PC-9 (cell line): ENCODE data around the gene LRRC61. TPM values are rescaled to one million over a fixed set of nuclear protein-coding genes. Genes with fewer than 3 reads are reported as not detected.

Source experiments
- BruUV-seq: library from RNA; stranded (reverse); fragments of 400-500 nt; replicated peaks from 2 replicates; lab custom pipeline; 2021; lab: Mats Ljungman, UMichigan
- CTCF ChIA-PET: fragments of 300-600 bp; sonication (Branson Sonifier 250); formaldehyde crosslinking; loops from one replicate; lab custom pipeline; 2022; ENCODE audit warnings: antibody characterized with exemption; lab: Charles Lee
- POLR2A ChIA-PET: fragments of 300-600 bp; sonication (Branson Sonifier 250); formaldehyde crosslinking; loops from one replicate; lab custom pipeline; 2022; ENCODE audit warnings: antibody characterized with exemption; ENCODE audit not compliant: unreplicated experiment; lab: Charles Lee
- DNase-seq, 2 experiments: peaks; one replicate each; pipeline versions ENCODE4 v3.0.0 to v3.0.0-alpha.2; 2015 to 2022; ENCODE audit warnings: mixed read lengths in 1 of 2
- H2AFZ ChIP-seq: fragments of 200-600 bp; sonication (generic); 2 replicates; pipeline ENCODE4 v1.8.1; 2017; ENCODE audit warnings: antibody characterized with exemption
- H3F3A ChIP-seq: fragments of 200-600 bp; sonication (generic); 2 replicates; pipeline ENCODE4 v1.8.1; 2017; ENCODE audit warnings: antibody characterized with exemption, mild to moderate bottlenecking, low read depth; ENCODE audit not compliant: insufficient read depth
- H3K27ac ChIP-seq: fragments of 200-600 bp; sonication (generic); 2 replicates; pipeline ENCODE4 v1.6.1; 2016; ENCODE audit warnings: mixed run types
- H3K27me3 ChIP-seq: fragments of 200-600 bp; sonication (generic); 2 replicates; pipeline ENCODE4 v1.6.1; 2016; ENCODE audit warnings: low read depth, mixed run types; ENCODE audit not compliant: insufficient read depth
- H3K36me3 ChIP-seq: fragments of 200-600 bp; sonication (generic); 2 replicates; pipeline ENCODE4 v1.6.1; 2016; ENCODE audit warnings: low read depth, mixed run types
- H3K4me1 ChIP-seq: fragments of 200-600 bp; sonication (generic); replicated peaks from 2 replicates; pipeline ENCODE4 v1.6.1; 2016; ENCODE audit warnings: mixed run types; ENCODE audit not compliant: insufficient read depth
- H3K4me2 ChIP-seq: fragments of 200-600 bp; sonication (generic); 2 replicates; pipeline ENCODE4 v1.6.1; 2017; ENCODE audit warnings: mixed run types
- H3K4me3 ChIP-seq: fragments of 200-600 bp; sonication (generic); 2 replicates; pipeline ENCODE4 v1.6.1; 2016; ENCODE audit warnings: mixed run types
- H3K79me2 ChIP-seq: fragments of 200-600 bp; sonication (generic); 2 replicates; pipeline ENCODE4 v1.6.1; 2017; ENCODE audit warnings: low read depth, mixed run types
- H3K9me2 ChIP-seq: fragments of 200-600 bp; sonication (generic); 2 replicates; pipeline ENCODE4 v1.8.1; 2017; ENCODE audit warnings: mild to moderate bottlenecking; ENCODE audit not compliant: insufficient read depth
- H3K9me3 ChIP-seq: fragments of 200-600 bp; sonication (generic); 2 replicates; pipeline ENCODE4 v1.8.1; 2016; ENCODE audit warnings: low read depth; ENCODE audit not compliant: insufficient read depth
- H4K20me1 ChIP-seq: fragments of 200-600 bp; sonication (generic); 2 replicates; pipeline ENCODE4 v1.8.1; 2017; ENCODE audit not compliant: insufficient read depth
- CTCF ChIP-seq: fragments of 200-600 bp; sonication (generic); conservative IDR thresholded peaks from 2 replicates; pipeline ENCODE4 v1.6.1; 2017; ENCODE audit warnings: mixed run types, antibody characterized with exemption, mild to moderate bottlenecking, moderate library complexity
- EZH2 ChIP-seq: fragments of 200-600 bp; sonication (generic); IDR thresholded peaks from 2 replicates; pipeline ENCODE4 v1.8.0; 2017; ENCODE audit warnings: antibody characterized with exemption, low read depth
- intact Hi-C: fragments of 100-400 bp; cut with micrococcal nuclease; formaldehyde crosslinking; loops from one replicate; pipeline ENCODE4 v1.10.0; 2022; ENCODE audit not compliant: unreplicated experiment
- total RNA-seq: library from RNA; stranded (reverse); gene quantifications from 2 replicates; pipeline ENCODE4 v1.2.3, GENCODE V29; 2021

LRRC61 gene
- total RNA-seq, 1 experiment from 2014 or later: 34.8 TPM

- no TSS peak for BruUV-seq
- no peak overlapping the region for H3K4me2 ChIP-seq
- H3F3A ChIP-seq: peaks cover 5% of the 10 kb centered on the region
- intact Hi-C loops: no loop called here
- peak overlapping the region; percentile 8; the same call in 1 of the 2 replicates for H2AFZ ChIP-seq
- DNase-seq: no peak
- H3K9me3 ChIP-seq: no peaks in the 10 kb centered on the region
- no peaks in the 10 kb centered on the region for H3K79me2 ChIP-seq
- no peak overlapping the region for H3K4me3 ChIP-seq
- peaks cover under 1% of the 10 kb centered on the region; the same call in 1 of the 2 replicates for H3K4me1 ChIP-seq
- H3K9me2 ChIP-seq: no peaks in the 10 kb centered on the region
- TF ChIP-seq EZH2: no peak
- TF ChIP-seq CTCF: no peak
- CTCF ChIA-PET: interaction anchor here (0.6 to 1.2 kb wide), 2 partner anchors 8 to 821 kb away, joined by 3 to 11 read pairs; no protein-coding TSS in a partner anchor
- no peaks in the 10 kb centered on the region for H3K36me3 ChIP-seq
- H3K27me3 ChIP-seq: no peaks in the 10 kb centered on the region
- no peaks in the 10 kb centered on the region for H4K20me1 ChIP-seq
- H3K27ac ChIP-seq: no peak overlapping the region
- POLR2A ChIA-PET: no interaction called here
Observed at GRCh38 chr7:150357771-150358427, 34.7 kb downstream of the LRRC61 start.

- H2AFZ ChIP-seq: no peak overlapping the region
- no peak for DNase-seq
- BruUV-seq: no TSS peak
- no peak overlapping the region for H3K4me3 ChIP-seq
- no peaks in the 10 kb centered on the region for H4K20me1 ChIP-seq
- ChIA-PET CTCF (interaction anchor here (0.6 kb wide), 1 partner anchor 821 kb away, joined by 11 read pairs; no protein-coding TSS in a partner anchor), POLR2A (no interaction called here)
- no peaks in the 10 kb centered on the region for H3K27me3 ChIP-seq
- intact Hi-C loops: no loop called here
- TF ChIP-seq CTCF: no peak
- TF ChIP-seq EZH2: no peak
- H3F3A ChIP-seq: peaks cover 5% of the 10 kb centered on the region
- H3K79me2 ChIP-seq: no peaks in the 10 kb centered on the region
- H3K4me1 ChIP-seq: peaks cover 6% of the 10 kb centered on the region
- no peaks in the 10 kb centered on the region for H3K36me3 ChIP-seq
- no peak overlapping the region for H3K4me2 ChIP-seq
- H3K27ac ChIP-seq: no peak overlapping the region
- H3K9me3 ChIP-seq: no peaks in the 10 kb centered on the region
- H3K9me2 ChIP-seq: no peaks in the 10 kb centered on the region
Observed at GRCh38 chr7:150358433-150358832, 35.3 kb downstream of the LRRC61 start.

GRCh38 chr7:150358988-150359621 is 36.0 kb downstream of the LRRC61 start:
- peaks cover 6% of the 10 kb centered on the region for H3K4me1 ChIP-seq
- H3F3A ChIP-seq: peaks cover 5% of the 10 kb centered on the region
- no peaks in the 10 kb centered on the region for H3K36me3 ChIP-seq
- ChIA-PET CTCF (no interaction called here), POLR2A (no interaction called here)
- no peak for DNase-seq
- H3K27ac ChIP-seq: no peak overlapping the region
- intact Hi-C loops: no loop called here
- no peaks in the 10 kb centered on the region for H4K20me1 ChIP-seq
- no peaks in the 10 kb centered on the region for H3K9me3 ChIP-seq
- no peak overlapping the region for H3K4me3 ChIP-seq
- no peak overlapping the region for H2AFZ ChIP-seq
- TF ChIP-seq CTCF (no peak), EZH2 (no peak)
- H3K79me2 ChIP-seq: no peaks in the 10 kb centered on the region
- no peak overlapping the region for H3K4me2 ChIP-seq
- no peaks in the 10 kb centered on the region for H3K27me3 ChIP-seq
- H3K9me2 ChIP-seq: no peaks in the 10 kb centered on the region
- no TSS peak for BruUV-seq
